ENCODE results near the gene IRAK2.
A peak's percentile ranks its signal among the peaks of the same experiment; 100 is the strongest.
"Not testable (repeated sequence)": the region's sequence is repeated elsewhere in the genome, so short reads cannot be mapped to it uniquely, and the experiment has no call there.

Gene IRAK2

DNA sequence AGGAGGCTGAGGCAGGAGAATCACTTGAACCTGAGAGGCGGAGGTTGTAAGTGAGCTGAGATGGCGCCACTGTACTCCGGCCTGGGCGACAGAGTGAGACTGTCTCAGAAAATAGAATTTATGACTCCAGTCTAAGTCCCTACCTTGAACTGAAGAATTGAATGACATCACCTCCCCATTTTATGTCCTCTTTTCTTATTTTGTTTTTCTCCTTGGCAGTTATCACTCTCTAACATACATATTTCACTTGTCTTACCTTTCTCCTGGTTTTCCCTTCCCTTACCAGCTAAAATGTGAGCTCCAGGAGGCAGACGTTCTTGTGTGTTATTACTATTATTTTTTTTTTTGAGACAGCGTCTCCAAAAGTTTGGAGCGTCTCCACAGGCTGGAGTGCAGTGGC lies 91.1 kb downstream of the IRAK2 start:
- no peak for DNase-seq (ENCODE audit: low read depth)

DNA sequence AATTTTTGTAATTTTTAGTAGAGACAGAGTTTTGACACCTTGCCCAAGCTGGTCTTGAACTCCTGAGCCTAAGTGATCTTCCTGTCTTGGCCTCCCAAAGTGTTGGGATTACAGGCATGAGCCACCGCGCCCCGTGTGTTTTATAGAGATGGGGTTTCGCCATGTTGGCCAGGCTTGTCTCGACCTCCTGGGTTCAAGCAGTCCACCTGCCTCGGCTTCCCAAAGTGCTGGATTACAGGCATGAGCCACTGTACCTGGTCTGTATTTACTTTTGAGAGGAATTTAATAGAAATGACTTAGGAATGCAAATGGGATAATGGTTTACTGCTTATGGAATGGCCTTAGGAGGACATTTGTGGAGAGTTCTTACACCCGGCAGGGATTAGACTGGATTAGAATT lies 94.3 kb downstream of the IRAK2 start:
- no peak for DNase-seq (ENCODE audit: low read depth)

DNA sequence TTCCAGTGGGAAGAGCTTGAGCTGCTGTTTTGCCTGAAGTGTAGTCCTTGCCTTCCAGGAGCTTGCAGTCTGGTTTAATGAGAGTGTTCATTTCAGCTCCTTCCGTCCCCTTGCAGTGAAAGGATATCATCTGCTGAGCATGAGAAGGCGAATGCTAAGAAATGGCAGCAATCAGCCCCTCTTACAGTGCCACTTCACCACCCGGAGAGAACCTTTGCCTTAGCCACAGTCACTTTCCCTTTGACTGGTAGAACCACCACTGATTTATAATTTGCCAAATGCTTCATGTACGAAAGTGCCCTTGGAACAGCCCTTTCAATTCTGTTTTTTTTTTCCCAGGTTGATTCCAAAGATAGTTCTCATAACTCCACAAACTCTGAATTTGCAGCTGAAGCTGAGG lies 95.1 kb downstream of the IRAK2 start:
- no peak for DNase-seq (ENCODE audit: low read depth)

DNA sequence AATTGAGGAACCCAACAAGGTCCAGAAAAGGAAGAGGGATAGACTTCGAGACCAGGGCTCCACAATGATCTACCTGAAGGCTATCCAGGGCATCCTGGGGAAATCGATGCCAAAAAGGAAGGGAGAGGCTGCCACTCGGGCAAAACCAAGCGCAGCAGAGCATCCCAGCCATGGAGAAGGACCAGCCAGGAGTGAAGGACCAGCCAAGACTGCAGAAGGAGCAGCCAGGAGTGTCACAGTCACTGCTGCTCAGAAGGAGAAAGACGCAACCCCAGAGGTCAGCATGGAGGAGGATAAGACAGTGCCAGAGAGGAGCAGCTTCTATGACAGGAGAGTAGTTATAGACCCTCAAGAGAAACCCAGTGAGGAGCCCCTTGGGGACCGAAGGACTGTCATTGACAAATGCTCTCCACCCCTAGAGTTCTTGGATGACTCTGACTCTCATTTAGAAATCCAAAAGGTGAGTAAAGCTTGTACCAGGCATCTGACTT lies 95.5 kb downstream of the IRAK2 start:
- DNase-seq (ENCODE audit: low read depth): no peak

DNA sequence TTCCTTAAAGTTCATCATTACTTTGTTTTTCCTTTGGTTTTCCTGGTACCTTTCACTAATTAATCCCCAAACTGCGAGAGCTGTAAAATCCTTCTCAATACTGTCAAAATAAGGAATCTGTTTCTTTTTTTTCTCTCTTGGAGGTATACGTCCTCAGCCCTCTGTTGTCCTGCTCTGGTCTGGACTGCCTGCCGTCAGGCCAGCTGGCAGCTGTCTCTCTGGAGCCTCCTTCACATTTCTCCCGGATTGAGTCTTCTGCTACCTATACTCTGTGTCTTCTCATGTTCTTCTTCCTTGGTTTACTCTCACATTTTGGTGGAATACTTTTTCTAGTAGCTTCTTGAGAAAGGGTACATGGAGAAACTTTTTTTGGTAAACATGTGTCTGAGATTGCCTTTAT lies 97.3 kb downstream of the IRAK2 start:
- DNase-seq (ENCODE audit: low read depth): no peak

DNA sequence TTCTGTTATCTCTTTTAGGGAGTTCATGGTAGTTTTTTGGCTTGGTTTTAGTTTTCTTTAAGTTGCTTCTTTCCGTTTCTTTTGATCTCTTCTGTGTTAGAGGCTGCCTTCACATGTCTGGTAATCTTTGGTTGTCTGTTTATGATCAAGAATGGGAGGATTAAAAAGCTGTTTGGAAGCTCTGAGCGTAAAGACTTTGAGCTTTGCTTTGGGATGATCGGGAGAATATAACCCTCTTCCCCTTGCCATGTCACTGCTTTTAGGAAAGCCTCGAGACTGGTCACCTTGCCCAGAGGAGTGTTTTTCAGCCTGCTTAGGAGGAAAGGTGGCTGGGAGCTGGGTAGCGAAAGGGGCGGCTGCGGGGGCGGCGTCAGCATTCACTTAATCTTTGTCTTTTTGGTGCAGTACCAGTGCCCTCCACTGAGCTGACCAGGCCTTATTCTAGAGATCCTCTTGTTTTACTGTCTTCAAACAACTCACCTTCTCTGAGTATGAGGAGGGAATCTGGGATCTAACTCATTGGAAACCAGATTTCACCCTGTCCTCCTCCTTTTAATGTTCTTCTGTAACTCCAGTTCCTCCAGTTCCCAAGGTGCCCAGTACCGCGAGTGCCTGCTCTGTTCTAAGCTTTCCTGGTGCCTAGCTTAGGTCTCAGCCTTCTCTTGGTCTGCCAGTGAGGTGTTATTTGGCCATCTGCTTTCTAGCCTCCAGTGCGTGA lies 99.1 kb downstream of the IRAK2 start:
- no peak for DNase-seq (ENCODE audit: low read depth)

DNA sequence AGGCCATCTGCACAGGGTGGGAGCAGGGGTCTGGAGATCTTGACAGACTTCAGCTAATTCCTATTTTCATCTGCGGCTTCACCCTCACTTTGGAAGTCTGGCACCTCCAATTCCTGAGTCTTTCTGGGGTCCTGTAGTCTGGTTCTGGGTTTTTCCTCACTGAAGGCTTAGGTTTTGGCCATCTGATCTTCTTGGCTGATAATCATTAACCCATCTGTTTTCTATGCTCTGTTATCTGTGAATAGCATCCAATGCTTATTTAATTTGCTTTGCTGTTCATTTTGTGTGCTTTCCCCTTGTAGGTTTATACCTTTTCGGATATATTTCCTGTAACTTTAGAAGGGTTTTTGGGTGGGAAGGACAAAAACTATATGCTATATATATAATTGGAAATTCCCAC lies 101.1 kb downstream of the IRAK2 start:
- no peak for DNase-seq (ENCODE audit: low read depth)

DNA sequence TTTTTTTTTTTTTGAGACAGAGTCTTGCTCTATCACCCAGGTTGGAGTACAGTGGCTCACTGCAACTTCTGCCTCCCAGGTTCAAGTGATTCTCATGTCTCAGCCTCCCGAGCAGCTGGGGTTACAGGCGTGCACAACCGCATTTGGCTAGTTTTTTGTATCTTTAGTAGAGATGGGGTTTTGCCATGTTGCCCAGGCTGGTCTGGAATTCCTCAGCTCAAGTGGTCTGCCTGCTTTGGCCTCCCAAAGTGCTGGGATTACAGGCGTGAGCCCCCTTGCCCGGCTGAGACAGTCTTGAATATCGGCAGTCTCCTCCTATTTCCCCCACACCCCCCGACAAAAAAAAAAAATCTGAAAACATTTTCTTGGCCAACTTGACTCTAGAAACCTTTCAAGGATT lies 102.2 kb downstream of the IRAK2 start:
- not testable (repeated sequence) for DNase-seq (ENCODE audit: low read depth)

DNA sequence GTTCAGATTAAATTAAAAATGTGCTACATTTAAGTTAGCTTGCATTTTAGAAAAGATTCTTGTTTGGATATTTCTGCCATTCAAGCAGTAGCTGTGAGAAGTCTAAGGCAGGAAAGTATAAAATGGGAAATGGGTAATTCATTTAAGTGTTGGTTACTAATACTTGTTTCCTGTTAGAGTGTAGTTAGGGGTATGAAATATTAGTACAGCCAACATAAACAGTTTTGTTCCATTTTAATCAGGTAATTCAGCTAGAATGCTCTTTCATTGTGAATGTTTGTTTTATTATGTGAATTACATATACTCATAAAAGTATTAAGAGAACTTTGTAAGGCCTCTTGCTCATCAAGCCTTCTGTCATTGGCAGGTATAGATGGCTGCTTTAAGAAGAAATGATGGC lies 103.4 kb downstream of the IRAK2 start:
- DNase-seq (ENCODE audit: low read depth): no peak

DNA sequence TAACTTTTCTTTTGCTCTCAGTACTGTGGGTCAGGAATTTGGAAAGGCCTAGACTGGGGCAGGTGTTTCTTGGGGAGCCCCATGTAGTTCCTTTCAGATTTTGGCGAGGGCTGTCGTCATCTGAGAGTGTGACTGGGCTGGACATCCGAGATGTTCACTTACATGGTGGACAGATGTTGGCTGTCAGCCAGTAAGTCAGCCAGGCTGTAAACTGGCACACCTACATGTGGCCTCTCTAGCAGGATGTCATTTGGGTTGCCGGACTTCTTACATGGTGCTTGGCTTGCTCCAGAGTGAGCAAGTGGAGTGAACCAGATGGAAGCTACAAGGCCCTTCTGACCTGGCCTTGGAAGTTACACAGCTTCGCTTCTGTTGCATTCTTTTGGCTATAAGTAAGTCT lies 104.2 kb downstream of the IRAK2 start:
- DNase-seq (ENCODE audit: low read depth): no peak

DNA sequence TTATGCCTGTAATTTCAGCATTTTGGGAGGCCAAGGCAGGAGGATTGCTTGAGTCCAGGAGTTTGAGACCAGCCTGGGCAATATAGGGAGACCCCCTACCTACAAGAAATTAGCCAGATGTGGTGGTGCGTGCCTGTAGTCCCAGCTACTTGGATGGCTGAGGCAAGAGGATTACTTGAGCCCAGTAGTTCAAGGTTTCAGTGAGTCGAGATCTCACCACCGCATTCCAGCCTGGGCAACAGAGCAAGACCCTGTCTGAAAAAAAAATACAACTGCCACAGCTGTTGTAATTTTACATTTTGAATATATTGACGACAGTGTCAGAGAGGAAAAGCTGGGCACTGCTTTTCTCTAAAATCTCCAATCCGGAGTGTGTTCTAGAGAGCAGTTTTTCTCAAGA lies 104.7 kb downstream of the IRAK2 start:
- no peak for DNase-seq (ENCODE audit: low read depth)

DNA sequence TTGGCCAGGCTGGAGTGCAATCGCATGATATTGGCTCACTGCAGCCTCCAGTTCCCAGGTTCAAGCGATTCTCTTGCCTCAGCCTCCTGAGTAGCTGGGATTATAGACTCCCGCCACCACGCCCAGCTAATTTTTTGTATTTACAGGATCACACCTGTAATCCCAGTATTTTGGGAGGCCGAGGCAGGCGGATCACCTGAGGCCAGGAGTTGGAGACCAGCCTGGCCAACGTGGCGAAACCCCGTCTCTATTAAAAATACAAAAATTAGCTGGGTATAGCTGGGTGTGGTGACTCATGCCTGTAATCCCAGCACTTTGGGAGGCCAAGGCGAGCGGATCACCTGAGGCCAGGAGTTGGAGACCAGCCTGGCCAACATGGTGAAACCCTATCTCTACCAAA lies 107.8 kb downstream of the IRAK2 start:
- DNase-seq (ENCODE audit: low read depth): not testable (repeated sequence)

DNA sequence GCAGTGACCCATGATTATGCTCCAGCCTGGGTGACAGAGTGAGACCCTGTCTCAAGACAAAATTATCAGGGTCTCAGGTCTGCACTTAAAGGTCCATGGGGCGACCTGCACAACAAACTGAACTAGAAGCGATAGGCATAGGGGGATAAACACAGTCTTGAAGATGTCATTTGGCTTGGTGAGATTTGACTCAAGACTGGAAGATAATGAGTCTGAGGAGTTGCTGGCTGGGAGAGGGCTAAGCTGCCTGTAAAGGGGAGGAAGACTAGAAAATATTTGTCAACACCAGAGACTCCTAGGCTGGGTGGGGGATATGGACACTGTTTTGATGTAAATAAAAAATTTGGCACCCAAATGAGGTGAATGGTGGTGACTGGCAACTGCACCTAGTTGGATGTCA lies 108.3 kb downstream of the IRAK2 start:
- no peak for DNase-seq (ENCODE audit: low read depth)

DNA sequence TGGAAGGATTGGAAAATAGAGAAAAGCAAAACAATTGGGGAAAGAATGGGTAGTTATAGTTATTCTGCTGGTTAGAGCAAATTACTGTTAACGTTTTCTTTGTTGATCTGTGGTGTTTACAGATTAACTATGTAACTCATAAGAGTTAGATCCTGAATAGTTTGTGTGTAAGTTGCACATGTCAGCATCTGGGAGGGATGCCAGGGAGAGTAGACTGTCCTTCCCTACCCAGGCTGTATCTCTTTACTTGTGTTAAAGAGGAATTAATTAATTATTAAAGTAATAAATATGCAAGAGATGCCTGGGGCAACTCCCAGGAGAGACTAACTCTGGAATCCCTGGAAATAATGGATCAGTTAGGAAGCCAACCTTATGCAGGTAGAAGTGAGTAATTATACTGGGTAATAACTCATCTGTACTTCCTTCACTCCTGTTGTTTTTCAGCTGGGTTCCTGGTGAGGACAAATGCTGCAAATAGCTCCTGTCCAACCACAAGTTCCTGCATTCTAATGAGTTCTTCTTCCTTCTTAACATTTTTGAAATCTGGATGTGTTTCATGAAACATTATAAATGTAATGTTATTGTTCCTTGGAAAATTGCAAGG lies 109.1 kb downstream of the IRAK2 start:
- DNase-seq (ENCODE audit: low read depth): no peak

DNA sequence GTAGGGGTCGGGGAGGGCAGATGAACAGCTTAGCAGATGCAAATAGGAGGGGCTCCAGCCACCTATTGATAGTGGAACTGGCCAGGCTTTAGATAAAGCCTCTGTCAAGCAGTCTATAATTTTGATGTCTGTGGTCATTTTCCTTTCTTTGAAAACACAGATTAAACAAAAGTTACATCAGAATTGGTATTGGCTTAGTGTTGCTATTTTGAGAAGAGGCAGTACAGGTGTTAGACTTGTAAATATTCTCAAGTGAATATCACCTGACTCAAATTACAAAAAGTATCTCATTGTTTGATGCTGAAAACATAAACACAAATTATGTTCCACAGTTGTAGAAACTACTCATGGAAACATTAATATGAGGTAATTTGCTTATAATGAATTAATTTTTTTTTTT lies 109.9 kb downstream of the IRAK2 start:
- no peak for DNase-seq (ENCODE audit: low read depth)

DNA sequence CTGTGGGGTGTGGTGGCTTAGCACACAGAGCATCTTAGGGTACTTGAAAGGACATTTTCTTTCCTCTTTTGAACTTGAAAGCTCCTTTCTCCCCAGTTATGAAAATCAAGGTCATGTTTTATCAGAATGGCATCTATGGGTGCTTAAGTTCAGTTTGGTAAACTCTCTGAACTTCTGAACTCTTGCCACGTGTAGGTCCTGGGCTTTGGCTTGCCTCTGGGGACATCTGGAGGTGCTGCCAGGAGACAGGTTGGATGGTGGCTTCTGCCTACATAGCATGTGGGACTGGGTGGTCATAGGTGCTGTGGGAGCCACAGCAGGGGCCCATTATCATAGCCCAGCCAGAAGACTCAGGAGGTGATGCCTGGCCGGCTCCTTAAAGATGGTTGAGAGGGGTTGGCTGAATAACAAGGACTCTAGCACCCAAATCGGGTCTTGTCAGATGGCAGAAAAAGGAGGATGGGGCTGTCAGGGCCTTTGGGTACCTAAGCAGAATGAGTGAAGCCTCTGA lies 112.5 kb downstream of the IRAK2 start:
- DNase-seq (ENCODE audit: low read depth): no peak

DNA sequence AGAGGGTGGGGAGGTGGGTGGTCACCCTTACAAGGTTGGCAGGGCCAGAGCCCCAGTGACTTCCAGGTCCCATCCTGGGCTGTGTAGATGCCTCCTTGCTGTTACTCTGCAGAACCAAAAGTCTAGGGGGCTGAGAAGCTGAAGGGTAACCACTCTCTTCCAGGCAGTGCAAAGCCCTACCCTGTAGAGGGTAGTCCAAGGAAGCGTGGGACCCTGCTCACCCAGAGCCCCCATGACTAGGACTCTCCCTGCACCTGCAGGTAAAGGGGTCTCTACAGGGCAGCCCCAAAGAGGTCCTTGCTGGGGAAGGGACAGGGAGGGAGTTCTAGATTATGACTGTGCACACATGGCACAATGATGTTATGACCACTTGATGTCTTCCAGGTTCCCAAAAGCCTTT lies 113.8 kb downstream of the IRAK2 start:
- no peak for DNase-seq (ENCODE audit: low read depth)

DNA sequence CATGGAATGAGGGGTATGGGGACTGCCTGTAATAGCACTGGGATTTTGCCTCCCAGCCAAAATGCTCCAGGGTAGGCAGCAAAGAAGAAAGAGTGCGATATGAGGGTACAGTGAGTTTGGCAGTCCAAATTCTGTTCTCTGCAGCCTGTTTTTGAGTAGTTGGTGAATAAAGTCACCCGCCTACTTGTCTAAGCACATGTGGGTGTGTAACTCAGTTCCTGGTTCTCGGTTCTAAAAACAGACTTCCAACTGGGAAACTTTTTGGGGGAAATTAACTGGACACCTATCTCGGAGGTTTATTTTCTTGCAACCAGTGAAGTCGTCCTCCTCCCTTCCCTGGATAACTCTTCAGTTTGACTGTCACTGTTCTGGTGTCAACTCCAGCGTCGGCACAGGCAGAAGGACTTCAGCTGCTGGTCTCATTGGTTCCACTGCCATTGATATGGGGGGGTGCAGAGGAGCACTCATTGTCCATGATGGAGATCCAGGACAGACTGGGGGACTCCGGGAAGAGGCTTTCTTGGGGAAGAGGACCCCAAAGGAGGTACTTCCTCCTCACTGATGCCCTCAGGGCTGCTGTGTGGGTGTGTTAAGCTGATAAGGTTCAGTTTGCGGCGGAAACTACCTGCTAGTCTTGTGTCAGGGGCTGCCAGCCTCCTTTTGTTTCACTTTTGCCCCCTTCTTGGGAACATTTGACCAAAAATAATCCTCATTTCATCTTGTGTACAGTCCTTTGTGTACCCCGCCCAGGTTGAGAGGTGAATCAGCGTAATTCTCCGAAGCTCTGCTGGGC lies 114.9 kb downstream of the IRAK2 start:
- no peak for DNase-seq (ENCODE audit: low read depth)

DNA sequence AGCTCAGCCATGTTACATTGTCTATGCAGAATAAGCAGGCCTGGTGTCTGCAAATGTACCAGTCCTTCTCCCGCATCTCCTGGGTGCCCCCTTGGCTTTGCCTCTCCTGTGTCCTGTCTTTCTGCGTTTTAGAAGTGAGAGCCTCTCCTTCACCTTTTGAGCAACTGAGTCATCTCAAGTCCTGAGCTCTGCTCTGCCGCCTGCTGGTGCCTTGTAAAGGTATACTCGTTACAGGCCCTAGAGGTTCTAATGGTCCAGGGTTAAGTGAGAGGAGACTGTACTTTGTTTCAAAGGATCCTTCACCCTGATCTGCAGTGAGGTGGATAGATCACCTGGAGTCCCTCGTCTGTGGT lies 115.4 kb downstream of the IRAK2 start:
- no peak for DNase-seq (ENCODE audit: low read depth)

DNA sequence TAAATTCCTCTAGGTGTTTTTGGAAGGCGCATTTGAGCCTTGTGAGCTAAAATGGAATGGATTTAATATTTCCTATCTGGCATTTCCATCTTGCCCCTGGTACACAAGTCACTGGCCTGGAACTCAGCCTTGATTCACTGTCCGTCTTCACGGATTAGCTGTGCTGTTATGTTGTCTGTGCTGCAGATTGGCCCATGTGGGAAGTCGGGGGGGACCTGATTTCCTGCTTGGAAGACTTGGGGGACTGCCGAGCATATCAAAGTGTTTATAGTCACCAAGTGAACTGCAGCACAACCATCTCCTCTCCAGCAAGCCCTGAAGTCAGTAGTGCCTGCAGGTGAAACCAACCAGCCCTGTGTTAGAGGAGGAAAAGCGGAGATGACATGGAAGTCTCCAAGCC lies 115.9 kb downstream of the IRAK2 start:
- no peak for DNase-seq (ENCODE audit: low read depth)

DNA sequence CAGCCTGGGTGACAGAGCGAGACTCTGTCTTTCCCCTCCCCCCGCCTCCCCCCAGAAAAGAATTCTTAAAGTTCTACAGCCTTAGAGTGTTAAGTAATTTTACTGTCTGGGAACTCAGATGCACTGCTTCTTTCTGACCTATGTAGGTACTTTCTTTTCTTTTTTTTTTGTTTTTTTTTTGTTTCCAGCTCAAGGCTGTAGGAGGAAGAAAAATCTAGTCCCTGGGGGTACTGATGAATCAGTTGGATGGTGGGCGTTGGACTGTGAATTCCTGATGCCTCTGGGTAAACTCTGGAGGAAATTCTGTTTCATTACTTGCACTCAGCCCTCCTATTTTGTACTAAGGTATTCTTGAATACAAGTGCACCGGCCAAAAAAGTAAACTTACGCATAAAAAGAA lies 117.2 kb downstream of the IRAK2 start:
- DNase-seq (ENCODE audit: low read depth): peak; percentile 11

DNA sequence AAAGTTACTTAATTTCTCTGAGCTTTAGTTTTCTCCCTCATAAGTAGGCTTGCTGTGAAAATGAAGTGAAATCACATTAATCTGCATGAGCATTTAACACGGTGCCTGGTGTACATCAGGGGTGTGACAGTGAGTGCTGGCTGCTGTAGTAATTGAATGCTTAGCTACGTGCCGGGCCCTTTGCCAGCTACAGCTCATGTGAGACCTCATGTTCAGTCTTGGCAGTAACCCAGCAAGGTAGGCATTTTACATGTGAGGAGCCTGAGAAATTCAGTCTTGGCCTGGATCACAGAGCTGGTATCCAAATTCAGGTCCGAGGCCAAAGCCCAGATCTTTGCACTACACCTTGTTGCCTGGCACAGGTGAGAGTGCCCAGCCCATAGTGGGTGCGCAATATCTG lies 118.9 kb downstream of the IRAK2 start:
- DNase-seq (ENCODE audit: low read depth): no peak

DNA sequence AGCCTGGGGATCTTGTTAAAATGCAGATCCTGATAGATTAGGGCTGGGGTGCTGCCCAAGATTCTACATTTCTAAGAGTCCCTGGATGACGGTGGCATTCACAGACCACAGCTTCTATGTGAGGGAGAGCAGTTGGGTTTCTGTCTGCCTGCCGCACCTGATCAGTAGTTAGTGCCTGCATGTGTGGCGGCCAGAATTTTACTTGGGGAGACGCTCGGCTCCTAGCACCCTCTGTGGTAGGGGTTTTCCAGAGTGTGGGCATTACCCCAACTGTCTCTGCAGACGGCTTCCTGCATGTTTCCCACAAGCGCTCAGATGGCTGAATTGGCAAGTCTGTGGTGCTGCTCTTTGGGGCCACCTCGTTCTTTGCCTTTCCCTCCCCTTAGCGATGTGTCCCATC lies 119.8 kb downstream of the IRAK2 start:
- no peak for DNase-seq (ENCODE audit: low read depth)
